K562 (cell line): ENCODE results near the gene HJV.

Experiments used
- AFF4 ChIP-seq: sonication (generic); formaldehyde crosslinking; IDR thresholded peaks from 2 replicates; pipeline ENCODE4 v1.8.0; 2023; ENCODE audit warnings: mild to moderate bottlenecking, missing genetic modification reagents
- BACH1 ChIP-seq: fragments of 200-800 bp; sonication (Bioruptor generic); IDR thresholded peaks from 2 replicates; pipeline ENCODE4 v1.6.1; 2016; ENCODE audit warnings: missing genetic modification characterization, missing compliant biosample characterization
- CTCF ChIP-seq, 3 experiments: IDR thresholded peaks in 2 of 3; conservative IDR thresholded peaks in 1 of 3; 2 replicates each; pipeline ENCODE4 v1.5.1; 2011 to 2012; ENCODE audit warnings: low read length in 3 of 3, mild to moderate bottlenecking in 3 of 3, control low read depth in 2 of 3, improper control_type of control experiment in 1 of 3, inconsistent platforms in 1 of 3, low read depth in 1 of 3, mixed read lengths in 1 of 3, moderate library complexity in 1 of 3; ENCODE audit not compliant: insufficient read depth in 2 of 3
- ETV5 ChIP-seq: sonication (generic); formaldehyde crosslinking; IDR thresholded peaks from 2 replicates; pipeline ENCODE4 v1.4.0; 2020; ENCODE audit warnings: low read depth, mild to moderate bottlenecking, missing genetic modification reagents
- EZH2 ChIP-seq: IDR thresholded peaks from 2 replicates; pipeline ENCODE4 v1.6.1; 2012; ENCODE audit warnings: low read depth, mild to moderate bottlenecking, inconsistent platforms, low read length, borderline replicate concordance
- GABPA ChIP-seq: fragments of 200-800 bp; sonication (Bioruptor generic); conservative IDR thresholded peaks from 2 replicates; pipeline ENCODE4 v1.6.1; 2016; ENCODE audit warnings: low read depth, missing genetic modification characterization, missing compliant biosample characterization
- IRF2 ChIP-seq: sonication (generic); formaldehyde crosslinking; IDR thresholded peaks from 2 replicates; pipeline ENCODE4 v1.8.1; 2022; ENCODE audit warnings: mild to moderate bottlenecking, missing genetic modification reagents
- NFE2L1 ChIP-seq: fragments of 450-650 bp; IDR thresholded peaks from 2 replicates; pipeline ENCODE4 v1.6.1; 2016; ENCODE audit warnings: missing genetic modification characterization, low read depth, mild to moderate bottlenecking, missing compliant biosample characterization, moderate library complexity, borderline replicate concordance
- SIN3A ChIP-seq, 2 experiments: fragments of 150-350 bp in 1 of 2; IDR thresholded peaks; 2 replicates each; pipeline ENCODE4 v1.6.1; 2011 to 2016; ENCODE audit warnings: borderline replicate concordance in 2 of 2, low read depth in 2 of 2, low read length in 2 of 2, mild to moderate bottlenecking in 2 of 2, moderate library complexity in 2 of 2; ENCODE audit not compliant: control insufficient read depth in 1 of 2
- ZNF263 ChIP-seq: sonication (generic); formaldehyde crosslinking; IDR thresholded peaks from 2 replicates; pipeline ENCODE4 v1.8.0; 2022; ENCODE audit warnings: mild to moderate bottlenecking, missing genetic modification reagents, borderline replicate concordance
- ZNF518B ChIP-seq: fragments of 250-450 bp; sonication (Bioruptor Pico); IDR thresholded peaks from 2 replicates; pipeline ENCODE4 v1.5.0; 2021; ENCODE audit warnings: mild to moderate bottlenecking, moderate library complexity

GRCh38 chr1:145987926-145988325 lies 33.6 kb downstream of the HJV start:
- TF ChIP-seq EZH2, result no peak
- no peak for TF ChIP-seq CTCF (IDR thresholded peaks at IDR 0.05 in 2 of 3, conservative IDR thresholded peaks at IDR 0.05 in 1 of 3; ENCODE audit: insufficient read depth in 2 of 3, low read depth in 1 of 3, low read length in 3 of 3)
- TF ChIP-seq ZNF263 (CRISPR knock-in tag), result no peak
- TF ChIP-seq NFE2L1 (tag), result no peak
- TF ChIP-seq ETV5, result no peak
- TF ChIP-seq ZNF518B, result no peak
- no peak for TF ChIP-seq SIN3A (IDR thresholded peaks at IDR 0.05; ENCODE audit: borderline replicate concordance in 2 of 2, control insufficient read depth in 1 of 2, low read depth in 2 of 2, low read length in 2 of 2)
- no peak for TF ChIP-seq AFF4 (CRISPR knock-in tag)
- no peak for TF ChIP-seq IRF2 (CRISPR knock-in tag)
- TF ChIP-seq BACH1 (tag), result no peak
- no peak for TF ChIP-seq GABPA (tag)
